Ascending aorta (tissue), 2 donors: ENCODE measurements around the gene SLC39A2. TPM values are rescaled to one million over a fixed set of nuclear protein-coding genes. Genes with fewer than 3 reads are reported as not detected.

Source experiments
- DNase-seq, 2 donors: peaks; one replicate each; pipeline ENCODE4 v3.0.0-alpha.2; 2019; ENCODE audit warnings: low spot score in 2 of 2
- H3K27ac ChIP-seq, 2 donors: fragments of 200-600 bp; sonication (generic); one replicate each; pipeline ENCODE4 v1.5.1; 2016 to 2017; ENCODE audit warnings: mild to moderate bottlenecking in 1 of 2
- H3K27me3 ChIP-seq: fragments of 200-600 bp; sonication (generic); one replicate; pipeline ENCODE4 v1.5.1; 2017
- H3K36me3 ChIP-seq, 2 donors: fragments of 200-600 bp; sonication (generic); one replicate each; pipeline ENCODE4 v1.5.1; 2016
- H3K4me1 ChIP-seq, 2 donors: fragments of 200-600 bp; sonication (generic); one replicate each; pipeline ENCODE4 v1.5.1; 2016 to 2017; ENCODE audit warnings: mild to moderate bottlenecking in 1 of 2
- H3K4me3 ChIP-seq, 2 donors: fragments of 200-600 bp; sonication (generic); one replicate each; pipeline ENCODE4 v1.5.1; 2016 to 2017; ENCODE audit warnings: mild to moderate bottlenecking in 1 of 2
- H3K9me3 ChIP-seq, 2 donors: fragments of 200-600 bp; sonication (generic); one replicate each; pipeline ENCODE4 v1.5.1; 2016
- intact Hi-C: fragments of 100-400 bp; cut with DNase I; formaldehyde crosslinking; loops from one replicate; pipeline ENCODE4 v1.15.1; 2023
- total RNA-seq: library from RNA; depleted of rRNA; stranded (reverse); fragments of >200 nt; gene quantifications from one replicate; pipeline ENCODE4 v1.1.0, GENCODE V29; 2016
- TF ChIP-seq, protein P1 (sequence below), 3 experiments: fragments of 200-600 bp in 2 of 3; fragments of 450-650 bp in 1 of 3; sonication (generic) in 2 of 3; IDR thresholded peaks; one replicate each; pipeline ENCODE4 v1.5.1; 2016 to 2019; ENCODE audit warnings: antibody characterized with exemption in 3 of 3, mild to moderate bottlenecking in 1 of 3, moderate library complexity in 1 of 3

The SLC39A2 gene
- total RNA-seq, 1 donor from 2014 or later = not detected

DNA sequence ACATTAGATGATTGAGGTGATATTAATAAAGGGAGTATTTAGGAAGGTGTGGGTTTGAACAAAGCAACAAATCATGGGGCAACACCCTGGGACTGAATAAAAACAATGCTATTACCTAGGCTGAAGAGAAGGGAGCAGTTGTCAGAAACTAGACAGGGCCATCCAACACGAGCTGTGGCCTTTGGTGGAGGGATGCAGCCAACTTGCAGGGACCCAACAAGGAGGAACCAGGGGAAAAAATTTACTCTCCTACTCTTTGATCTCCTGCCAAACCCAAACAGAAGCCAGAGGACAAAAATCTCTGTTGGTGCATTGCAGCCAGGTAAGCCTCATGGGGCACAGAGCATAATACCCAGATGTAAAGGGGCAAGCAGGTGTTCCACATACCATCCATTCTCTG is 12.0 kb downstream of the SLC39A2 start:
- no peak overlapping the region for H3K27ac ChIP-seq
- H3K4me1 ChIP-seq = no peaks in the 10 kb centered on the region
- no peaks in the 10 kb centered on the region for H3K36me3 ChIP-seq
- no peak overlapping the region for H3K4me3 ChIP-seq
- no peaks in the 10 kb centered on the region for H3K27me3 ChIP-seq
- intact Hi-C loops = no loop called here
- no peak for DNase-seq
- H3K9me3 ChIP-seq = no peaks in the 10 kb centered on the region
- TF ChIP-seq, protein P1, sequence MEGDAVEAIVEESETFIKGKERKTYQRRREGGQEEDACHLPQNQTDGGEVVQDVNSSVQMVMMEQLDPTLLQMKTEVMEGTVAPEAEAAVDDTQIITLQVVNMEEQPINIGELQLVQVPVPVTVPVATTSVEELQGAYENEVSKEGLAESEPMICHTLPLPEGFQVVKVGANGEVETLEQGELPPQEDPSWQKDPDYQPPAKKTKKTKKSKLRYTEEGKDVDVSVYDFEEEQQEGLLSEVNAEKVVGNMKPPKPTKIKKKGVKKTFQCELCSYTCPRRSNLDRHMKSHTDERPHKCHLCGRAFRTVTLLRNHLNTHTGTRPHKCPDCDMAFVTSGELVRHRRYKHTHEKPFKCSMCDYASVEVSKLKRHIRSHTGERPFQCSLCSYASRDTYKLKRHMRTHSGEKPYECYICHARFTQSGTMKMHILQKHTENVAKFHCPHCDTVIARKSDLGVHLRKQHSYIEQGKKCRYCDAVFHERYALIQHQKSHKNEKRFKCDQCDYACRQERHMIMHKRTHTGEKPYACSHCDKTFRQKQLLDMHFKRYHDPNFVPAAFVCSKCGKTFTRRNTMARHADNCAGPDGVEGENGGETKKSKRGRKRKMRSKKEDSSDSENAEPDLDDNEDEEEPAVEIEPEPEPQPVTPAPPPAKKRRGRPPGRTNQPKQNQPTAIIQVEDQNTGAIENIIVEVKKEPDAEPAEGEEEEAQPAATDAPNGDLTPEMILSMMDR (IDR thresholded peaks at IDR 0.05) = no peak

- peaks cover 31 to 32% of the 10 kb centered on the region in 2 donors for H3K36me3 ChIP-seq
- no peak overlapping the region for H3K4me3 ChIP-seq
- no peak overlapping the region for H3K27ac ChIP-seq
- TF ChIP-seq, protein P1 (IDR thresholded peaks at IDR 0.05) = peak; percentile 87 to 94 (median 88)
- no peaks in the 10 kb centered on the region for H3K4me1 ChIP-seq
- DNase-seq = peak in 1 of 2 donors; percentile 91
- H3K9me3 ChIP-seq = no peaks in the 10 kb centered on the region
- no peaks in the 10 kb centered on the region for H3K27me3 ChIP-seq
- intact Hi-C loops = loop anchor here (1.0 kb wide), 2 partner anchors 26 to 78 kb away; no protein-coding TSS in a partner anchor
Measured at GRCh38 chr14:21014761-21015190, 15.7 kb downstream of the SLC39A2 start.

GRCh38 chr14:21015312-21015711 is 16.2 kb downstream of the SLC39A2 start:
- H3K27ac ChIP-seq = no peak overlapping the region
- intact Hi-C loops = no loop called here
- TF ChIP-seq, protein P1 (IDR thresholded peaks at IDR 0.05) = no peak
- no peaks in the 10 kb centered on the region for H3K27me3 ChIP-seq
- no peak for DNase-seq
- H3K4me1 ChIP-seq = no peaks in the 10 kb centered on the region
- no peaks in the 10 kb centered on the region for H3K9me3 ChIP-seq
- no peak overlapping the region for H3K4me3 ChIP-seq
- H3K36me3 ChIP-seq = peaks cover 34% of the 10 kb centered on the region in 2 donors

GRCh38 chr14:21016413-21017190 is 17.5 kb downstream of the SLC39A2 start:
- Histone ChIP-seq H3K4me1 (no peaks in the 10 kb centered on the region), H3K4me3 (no peak overlapping the region), H3K27ac (no peak overlapping the region), H3K9me3 (no peaks in the 10 kb centered on the region), H3K36me3 (peaks cover 36 to 47% of the 10 kb centered on the region in 2 donors), H3K27me3 (no peaks in the 10 kb centered on the region)
- DNase-seq = no peak
- TF ChIP-seq, protein P1 (IDR thresholded peaks at IDR 0.05) = no peak
- intact Hi-C loops = no loop called here

DNA sequence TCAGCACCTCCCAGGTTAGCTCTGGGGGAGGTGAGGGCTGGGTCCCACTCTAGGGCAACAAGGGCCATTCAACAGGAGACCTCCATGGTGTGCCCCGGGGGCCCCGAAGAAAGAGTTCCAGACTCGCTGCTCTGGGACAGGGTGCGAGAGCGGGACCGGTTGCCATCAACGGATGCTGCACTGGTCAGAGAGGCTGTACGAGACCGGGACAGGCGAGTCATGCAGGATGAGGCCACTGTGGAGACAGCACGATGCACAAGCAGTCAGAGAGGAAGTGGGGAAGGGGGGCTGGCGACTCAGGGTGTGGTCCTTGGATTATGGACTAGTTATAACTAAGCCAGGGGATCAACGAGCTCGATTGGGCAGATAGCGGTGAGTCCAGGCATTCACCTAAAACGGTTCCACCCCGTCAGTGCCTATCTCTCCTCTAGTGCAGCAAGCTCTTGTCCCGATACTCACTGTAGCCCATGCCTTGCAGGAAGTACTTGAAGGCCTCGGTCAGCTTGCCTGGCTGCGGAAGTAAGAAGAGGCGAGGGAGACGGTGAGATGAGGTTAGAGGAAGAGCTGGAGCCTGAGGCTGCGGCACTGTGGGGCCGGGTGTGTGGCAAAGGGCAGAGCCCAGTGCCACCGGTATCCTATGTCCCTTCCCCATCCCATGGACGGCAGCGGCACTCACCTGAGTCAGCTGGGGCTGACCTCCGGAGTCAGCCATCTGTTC is 18.6 kb downstream of the SLC39A2 start:
- no peak overlapping the region for H3K27ac ChIP-seq
- intact Hi-C loops = no loop called here

More for the DNA sequence above, 18.6 kb downstream of the SLC39A2 start:
- Histone ChIP-seq H3K4me3 (no peak overlapping the region), H3K36me3 (peaks cover 36 to 48% of the 10 kb centered on the region in 2 donors), H3K9me3 (no peaks in the 10 kb centered on the region), H3K4me1 (no peaks in the 10 kb centered on the region), H3K27me3 (no peaks in the 10 kb centered on the region)
- TF ChIP-seq, protein P1 (IDR thresholded peaks at IDR 0.05) = no peak
- DNase-seq = no peak
